GM12878 (cell line): ENCODE data around the gene SIGLEC14. TPM values are rescaled to one million over a fixed set of nuclear protein-coding genes. Genes with fewer than 3 reads are reported as not detected.

Source experiments
- ASH2L ChIP-seq: fragments of 300-600, 200-600 bp; sonication (generic); IDR thresholded peaks from 2 replicates; pipeline ENCODE4 v1.6.1; 2017; ENCODE audit warnings: low read depth, mild to moderate bottlenecking, borderline replicate concordance
- ATF2 ChIP-seq: IDR thresholded peaks from 2 replicates; pipeline ENCODE4 v1.6.1; 2012; ENCODE audit warnings: low read length, inconsistent platforms
- BCL11A ChIP-seq: IDR thresholded peaks from 2 replicates; pipeline ENCODE4 v1.6.1; 2011; ENCODE audit warnings: low read depth, low read length
- BHLHE40 ChIP-seq, 2 experiments: fragments of 450-650 bp in 1 of 2; IDR thresholded peaks; 2 replicates each; pipeline ENCODE4 v1.6.1; 2011 to 2017; ENCODE audit warnings: low read depth in 2 of 2, borderline replicate concordance in 1 of 2, improper control_type of control experiment in 1 of 2, low read length in 1 of 2, mild to moderate bottlenecking in 1 of 2
- CREM ChIP-seq: IDR thresholded peaks from 2 replicates; pipeline ENCODE4 v1.6.1; 2014; ENCODE audit warnings: antibody characterized with exemption, low read depth
- HSF1 ChIP-seq: fragments of 150-350 bp; IDR thresholded peaks from 2 replicates; pipeline ENCODE4 v1.6.1; 2014; ENCODE audit warnings: mild to moderate bottlenecking, low read depth, low read length
- IKZF2 ChIP-seq, 2 experiments: fragments of 450-650 bp; IDR thresholded peaks; 2 replicates each; pipeline ENCODE4 v1.6.1; 2017; ENCODE audit warnings: mild to moderate bottlenecking in 2 of 2, moderate library complexity in 2 of 2
- MXI1 ChIP-seq: fragments of 150-350 bp; IDR thresholded peaks from 2 replicates; pipeline ENCODE4 v1.6.1; 2011; ENCODE audit warnings: low read depth, mild to moderate bottlenecking, inconsistent platforms, low read length, improper control_type of control experiment
- NBN ChIP-seq: fragments of 450-650 bp; IDR thresholded peaks from 2 replicates; pipeline ENCODE4 v1.6.1; 2016
- NKRF ChIP-seq: fragments of 450-650 bp; conservative IDR thresholded peaks from 2 replicates; pipeline ENCODE4 v1.6.1; 2017; ENCODE audit warnings: mild to moderate bottlenecking, moderate library complexity
- NR2C1 ChIP-seq: fragments of 450-650 bp; IDR thresholded peaks from 2 replicates; pipeline ENCODE4 v1.6.1; 2017; ENCODE audit warnings: antibody characterized with exemption, mild to moderate bottlenecking, moderate library complexity
- RELB ChIP-seq: fragments of 450-650 bp; IDR thresholded peaks from 2 replicates; pipeline ENCODE4 v1.6.1; 2017; ENCODE audit warnings: low read depth, mild to moderate bottlenecking, moderate library complexity
- RFX5 ChIP-seq: IDR thresholded peaks from 2 replicates; pipeline ENCODE4 v1.6.1; 2011; ENCODE audit warnings: low read depth, low read length, improper control_type of control experiment
- RUNX3 ChIP-seq: IDR thresholded peaks from 2 replicates; pipeline ENCODE4 v1.6.1; 2012; ENCODE audit warnings: low read length, inconsistent platforms
- SMAD1 ChIP-seq: fragments of 450-650 bp; IDR thresholded peaks from 2 replicates; pipeline ENCODE4 v1.6.1; 2018; ENCODE audit warnings: mild to moderate bottlenecking, low read depth; ENCODE audit not compliant: partially characterized antibody
- SPI1 ChIP-seq: IDR thresholded peaks from 2 replicates; pipeline ENCODE4 v1.6.1; 2011; ENCODE audit warnings: low read depth, mild to moderate bottlenecking, low read length, moderate library complexity, borderline replicate concordance; ENCODE audit not compliant: insufficient read depth
- SUPT20H ChIP-seq: IDR thresholded peaks from 2 replicates; pipeline ENCODE4 v1.6.1; 2011; ENCODE audit warnings: low read depth, mild to moderate bottlenecking, low read length, moderate library complexity, borderline replicate concordance; ENCODE audit not compliant: control insufficient read depth
- SUZ12 ChIP-seq: fragments of 200-600 bp; sonication (generic); IDR thresholded peaks from one replicate; pipeline ENCODE4 v1.6.1; 2018; ENCODE audit warnings: antibody characterized with exemption, mild to moderate bottlenecking; ENCODE audit not compliant: unreplicated experiment
- YY1 ChIP-seq: IDR thresholded peaks from 2 replicates; pipeline ENCODE4 v1.6.1; 2011; ENCODE audit warnings: low read depth, mild to moderate bottlenecking, low read length
- ZBTB4 ChIP-seq: fragments of 450-650 bp; formaldehyde crosslinking; IDR thresholded peaks from 2 replicates; pipeline ENCODE4 v1.4.0; 2022; ENCODE audit warnings: mild to moderate bottlenecking, moderate library complexity
- ZNF207 ChIP-seq: fragments of 450-650 bp; IDR thresholded peaks from 2 replicates; pipeline ENCODE4 v1.6.1; 2014; ENCODE audit warnings: antibody characterized with exemption, mild to moderate bottlenecking, borderline replicate concordance
- ZNF274 ChIP-seq: IDR thresholded peaks from one replicate; pipeline ENCODE4 v1.8.0; 2011; ENCODE audit not compliant: insufficient read length, insufficient read depth
- polyA plus RNA-seq, 11 experiments: library from polyadenylated mRNA; depleted of rRNA in 4 of 11; unstranded in 6 of 11; stranded (reverse) in 5 of 11; fragments of >200 nt; fragmentation: Nextera tagmentation in 4 of 11; fragmentation: Illumina TruSeq in 1 of 11; extraction: Ambion mirVana in 4 of 11; extraction: Trizol in 1 of 11; gene quantifications; 1 replicate in 1 of 11; 2 replicates in 10 of 11; pipeline versions ENCODE4 v1.2.1 to v1.2.3, GENCODE V29; 2011 to 2016; ENCODE audit warnings: inconsistent platforms in 2 of 11, missing spikeins in 2 of 11, low read depth in 1 of 11
- total RNA-seq, 4 experiments: library from RNA; depleted of rRNA in 3 of 4; stranded (reverse); fragments of >200 nt in 3 of 4; fragmentation: Illumina TruSeq in 1 of 4; extraction: Trizol in 1 of 4; gene quantifications; 2 replicates each; pipeline versions ENCODE4 v1.2.1 to v1.2.3, GENCODE V29; 2013 to 2021

The SIGLEC14 gene
- total and polyA plus RNA-seq, 10 of the 15 experiments (the other 5 are each of a cell fraction or from before 2014, with no cell fraction given): 0.57 to 8.4 (median 4.6) TPM

GRCh38 chr19:51621178-51621577 lies 25.4 kb downstream of the SIGLEC14 start (continued):
- TF ChIP-seq NKRF (no peak), SPI1 (peak; percentile 96), RUNX3 (peak; percentile 96), MXI1 (no peak), CREM (peak; percentile 76; the same call in 1 of the 2 replicates), RFX5 (no peak), ZNF207 (no peak), SUPT20H (no peak), ZBTB4 (CRISPR knock-in tag) (no peak), YY1 (no peak), NBN (peak; percentile 17; the same call in 1 of the 2 replicates), SMAD1 (no peak), RELB (peak; percentile 37; the same call in 1 of the 2 replicates), SUZ12 (no peak), BCL11A (peak; percentile 84), ZNF274 (no peak), IKZF2 (IDR thresholded peaks at IDR 0.05) (peak; percentile 88 to 91), ASH2L (no peak), ATF2 (0 out of 2 replicates have a peak, but pooled peaks have one; percentile 43), NR2C1 (no peak), HSF1 (no peak), BHLHE40 (IDR thresholded peaks at IDR 0.05; ENCODE audit: borderline replicate concordance in 1 of 2, low read depth in 2 of 2, low read length in 1 of 2) (peak in 1 of 2 experiments; percentile 54; a peak in 1 of 4 replicates)
